ENCODE measurements around the gene PAK6. TPM values are rescaled to one million over a fixed set of nuclear protein-coding genes. Genes with fewer than 3 reads are reported as not detected.

The PAK6 gene
- total RNA-seq, 2 donors from 2014 or later, result 13.8 to 190 TPM

GRCh38 chr15:40279437-40280141 is 40.7 kb downstream of the PAK6 start:
- TF ChIP-seq POLR2A (IDR thresholded peaks at IDR 0.05), result no peak
- TF ChIP-seq POLR2AphosphoS5 (IDR thresholded peaks at IDR 0.05), result peak; percentile 29
- TF ChIP-seq CTCF (IDR thresholded peaks at IDR 0.05), result peak; percentile 91 to 97 (median 96)
- Histone ChIP-seq H3K36me3 (no peaks in the 10 kb centered on the region), H3K9me3 (no peaks in the 10 kb centered on the region), H3K4me3 (no peak overlapping the region), H3K27ac (no peak overlapping the region), H3K27me3 (replicated peaks; ENCODE audit: insufficient read depth) (peaks cover 12% of the 10 kb centered on the region), H3K4me1 (replicated peaks) (no peaks in the 10 kb centered on the region)
- intact Hi-C loops (cut with DNase I), result loop anchor here (1.0 to 10.0 kb wide), 3 partner anchors 58 to 143 kb away; no protein-coding TSS in a partner anchor
- DNase-seq (ENCODE audit: low spot score), result peak; percentile 51
- WGBS, result 17% methylated on average over 40 of the region's 40 CpGs

- Histone ChIP-seq H3K27me3 (replicated peaks; ENCODE audit: insufficient read depth) (peaks cover 12% of the 10 kb centered on the region), H3K4me3 (no peak overlapping the region), H3K27ac (no peak overlapping the region), H3K9me3 (no peaks in the 10 kb centered on the region), H3K4me1 (replicated peaks) (no peaks in the 10 kb centered on the region), H3K36me3 (no peaks in the 10 kb centered on the region)
- 56% methylated on average over 30 of the region's 30 CpGs for WGBS
- intact Hi-C loops (cut with DNase I), result loop anchor here (10.0 kb wide), 1 partner anchor 84 kb away; no protein-coding TSS in a partner anchor
- DNase-seq (ENCODE audit: low spot score), result no peak
- TF ChIP-seq CTCF (IDR thresholded peaks at IDR 0.05) (no peak), POLR2A (IDR thresholded peaks at IDR 0.05) (no peak), POLR2AphosphoS5 (IDR thresholded peaks at IDR 0.05) (no peak)
Measured at GRCh38 chr15:40280260-40281056, 41.6 kb downstream of the PAK6 start.

- 81% methylated on average over 24 of the region's 43 CpGs for WGBS
- Histone ChIP-seq H3K9me3 (no peaks in the 10 kb centered on the region), H3K27me3 (replicated peaks; ENCODE audit: insufficient read depth) (peaks cover 12% of the 10 kb centered on the region), H3K4me3 (no peak overlapping the region), H3K4me1 (replicated peaks) (no peaks in the 10 kb centered on the region), H3K27ac (no peak overlapping the region), H3K36me3 (no peaks in the 10 kb centered on the region)
- TF ChIP-seq POLR2A (IDR thresholded peaks at IDR 0.05), result no peak
- no peak for TF ChIP-seq CTCF (IDR thresholded peaks at IDR 0.05)
- no peak for TF ChIP-seq POLR2AphosphoS5 (IDR thresholded peaks at IDR 0.05)
- intact Hi-C loops (cut with DNase I), result loop anchor here (10.0 kb wide), 1 partner anchor 84 kb away; no protein-coding TSS in a partner anchor
- DNase-seq (ENCODE audit: low spot score), result no peak
Measured at GRCh38 chr15:40281057-40281800, 42.4 kb downstream of the PAK6 start.

GRCh38 chr15:40281801-40282146 is 42.9 kb downstream of the PAK6 start:
- Histone ChIP-seq H3K27me3 (replicated peaks; ENCODE audit: insufficient read depth) (peaks cover 12% of the 10 kb centered on the region), H3K4me3 (peak overlapping the region; percentile 19 to 25), H3K27ac (no peak overlapping the region), H3K9me3 (no peaks in the 10 kb centered on the region), H3K36me3 (no peaks in the 10 kb centered on the region), H3K4me1 (replicated peaks) (no peaks in the 10 kb centered on the region)
- intact Hi-C loops (cut with DNase I), result loop anchor here (10.0 kb wide), 1 partner anchor 83 kb away; no protein-coding TSS in a partner anchor
- WGBS, result 2% methylated on average over 18 of the region's 51 CpGs
- no peak for TF ChIP-seq CTCF (IDR thresholded peaks at IDR 0.05)
- no peak for TF ChIP-seq POLR2AphosphoS5 (IDR thresholded peaks at IDR 0.05)
- TF ChIP-seq POLR2A (IDR thresholded peaks at IDR 0.05), result no peak
- DNase-seq (ENCODE audit: low spot score), result no peak

All from prostate gland (tissue), 2 donors.